ENCODE data around the gene PITPNC1. TPM values are rescaled to one million over a fixed set of nuclear protein-coding genes. Genes with fewer than 3 reads are reported as not detected.
A peak's percentile ranks its signal among the peaks of the same experiment; 100 is the strongest.
"Not testable (repeated sequence)": the region's sequence is repeated elsewhere in the genome, so short reads cannot be mapped to it uniquely, and the experiment has no call there.

The PITPNC1 gene
- total RNA-seq, 1 experiment from 2014 or later: 24.0 TPM

DNA sequence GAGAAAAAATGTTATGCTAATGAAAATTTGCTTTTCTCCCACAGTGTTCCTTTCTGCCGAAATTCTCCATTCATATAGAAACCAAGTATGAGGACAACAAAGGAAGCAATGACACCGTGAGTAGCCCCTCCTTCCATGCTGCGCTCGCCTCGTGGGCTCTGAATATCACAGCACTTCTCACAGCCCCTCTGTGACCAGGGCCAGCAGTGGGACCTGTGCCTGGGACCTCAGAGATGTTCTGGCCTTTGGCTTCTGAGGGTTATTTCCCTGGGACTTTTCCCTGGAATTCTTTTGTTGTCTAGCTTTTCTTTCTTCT, 201.0 kb downstream of the PITPNC1 start:
- in situ Hi-C loops (cut with HindIII; ENCODE audit: low sequenced_read_pairs): no loop called here
- DNase-seq (ENCODE audit: low spot score): no peak

DNA sequence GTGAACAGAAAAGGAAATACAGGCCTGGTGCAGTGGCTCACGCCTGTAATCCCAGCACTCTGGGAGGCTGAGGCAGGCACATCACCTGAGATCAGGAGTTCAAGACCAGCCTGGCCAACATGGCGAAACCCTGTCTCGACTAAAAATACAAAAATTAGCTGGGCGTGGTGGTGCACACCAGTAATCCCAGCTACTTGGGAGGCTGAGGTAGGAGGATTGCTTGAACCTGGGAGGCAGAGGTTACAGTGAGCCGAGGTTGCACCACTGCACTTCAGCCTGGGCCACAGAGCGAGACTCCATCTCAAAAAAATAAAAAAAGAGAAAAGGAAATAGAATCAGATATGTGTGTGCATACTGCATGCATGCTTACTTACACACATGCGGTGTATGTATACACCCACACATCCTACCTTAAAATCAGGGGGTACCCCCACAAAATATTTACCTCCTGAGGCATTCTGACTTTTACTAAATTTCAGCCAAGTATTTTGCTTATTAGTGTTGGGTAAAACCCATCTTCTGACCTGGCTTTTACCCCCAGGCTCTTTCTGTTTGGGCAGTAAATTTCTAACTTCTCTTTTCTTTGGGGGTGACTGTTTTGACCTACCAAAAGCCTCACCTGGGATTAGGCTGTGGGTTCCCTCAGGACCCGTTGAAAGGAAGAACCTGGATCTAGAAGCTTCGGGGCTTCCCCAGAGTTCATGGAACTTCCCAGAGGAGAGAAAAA, 201.8 kb downstream of the PITPNC1 start:
- in situ Hi-C loops (cut with HindIII; ENCODE audit: low sequenced_read_pairs): not testable (repeated sequence)

DNA sequence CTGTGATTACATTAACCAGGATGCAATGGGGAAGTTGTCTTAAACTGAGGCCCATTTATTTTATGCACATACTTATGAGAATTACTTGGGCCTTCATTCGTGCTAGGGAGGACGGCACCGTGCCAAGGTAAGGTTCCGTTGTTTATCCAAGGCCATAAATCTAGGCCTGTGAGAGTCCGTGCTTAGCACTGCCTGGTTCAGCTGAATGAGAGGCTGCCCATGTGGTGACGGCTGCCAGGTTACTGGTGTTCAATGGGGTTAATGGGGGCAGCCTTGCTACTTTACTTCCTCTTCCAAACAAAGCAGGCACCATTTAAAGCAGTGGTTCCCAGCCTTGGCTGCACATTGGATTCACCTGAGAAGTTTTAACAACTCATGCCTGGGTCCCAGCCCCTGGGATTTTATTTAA, 205.6 kb downstream of the PITPNC1 start:
- DNase-seq (ENCODE audit: low spot score): no peak
- in situ Hi-C loops (cut with HindIII; ENCODE audit: low sequenced_read_pairs): no loop called here

More for the DNA sequence above, 201.8 kb downstream of the PITPNC1 start:
- not testable (repeated sequence) for DNase-seq (ENCODE audit: low spot score)

- DNase-seq (ENCODE audit: low spot score): no peak
Observed at GRCh38 chr17:67585077-67585602, 208.1 kb downstream of the PITPNC1 start.

GRCh38 chr17:67588326-67588725, 211.2 kb downstream of the PITPNC1 start:
- no peak for DNase-seq (ENCODE audit: low spot score)

More at GRCh38 chr17:67585077-67585602, 208.1 kb downstream of the PITPNC1 start:
- in situ Hi-C loops (cut with HindIII; ENCODE audit: low sequenced_read_pairs): no loop called here

DNA sequence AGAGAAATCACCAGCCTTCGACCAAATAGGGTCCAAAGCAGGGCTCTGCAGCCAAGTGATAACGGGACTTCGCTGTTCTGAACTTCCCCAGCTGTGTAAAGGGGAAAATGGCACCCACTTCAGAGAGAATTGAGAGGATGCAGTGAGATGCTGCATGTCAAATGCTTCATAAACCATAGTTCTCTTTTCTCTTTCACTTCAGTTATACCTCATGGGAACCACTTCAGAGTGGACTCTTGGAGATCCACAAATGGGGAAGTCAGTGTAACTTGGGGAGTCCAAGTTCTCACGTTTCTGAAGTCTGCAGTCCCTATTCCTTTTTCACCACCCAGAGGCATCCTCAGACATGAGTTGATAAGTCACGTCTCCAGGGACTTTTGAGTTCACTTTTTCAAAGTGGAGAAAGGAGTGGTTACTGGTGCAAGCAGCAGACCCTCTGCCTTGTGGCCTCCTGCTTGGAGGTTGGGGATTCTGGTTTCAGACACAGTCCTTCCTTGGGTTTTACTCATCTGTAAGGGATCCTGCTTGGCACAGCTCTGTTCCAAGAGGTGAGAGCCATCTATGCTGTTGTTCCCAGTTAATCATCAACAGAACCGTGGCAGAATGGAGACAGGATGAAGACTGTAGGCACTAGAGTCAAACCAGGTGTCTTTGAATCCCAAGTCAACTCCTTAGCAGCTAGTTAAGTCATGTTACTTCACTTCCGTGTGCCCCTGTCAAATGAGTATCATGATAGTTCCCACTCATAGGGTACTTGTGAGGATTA, 217.2 kb downstream of the PITPNC1 start:
- no peak for DNase-seq (ENCODE audit: low spot score)
- in situ Hi-C loops (cut with HindIII; ENCODE audit: low sequenced_read_pairs): no loop called here

More at GRCh38 chr17:67588326-67588725, 211.2 kb downstream of the PITPNC1 start:
- in situ Hi-C loops (cut with HindIII; ENCODE audit: low sequenced_read_pairs): no loop called here

- in situ Hi-C loops (cut with HindIII; ENCODE audit: low sequenced_read_pairs): no loop called here
Observed at GRCh38 chr17:67600408-67600807, 223.3 kb downstream of the PITPNC1 start.

DNA sequence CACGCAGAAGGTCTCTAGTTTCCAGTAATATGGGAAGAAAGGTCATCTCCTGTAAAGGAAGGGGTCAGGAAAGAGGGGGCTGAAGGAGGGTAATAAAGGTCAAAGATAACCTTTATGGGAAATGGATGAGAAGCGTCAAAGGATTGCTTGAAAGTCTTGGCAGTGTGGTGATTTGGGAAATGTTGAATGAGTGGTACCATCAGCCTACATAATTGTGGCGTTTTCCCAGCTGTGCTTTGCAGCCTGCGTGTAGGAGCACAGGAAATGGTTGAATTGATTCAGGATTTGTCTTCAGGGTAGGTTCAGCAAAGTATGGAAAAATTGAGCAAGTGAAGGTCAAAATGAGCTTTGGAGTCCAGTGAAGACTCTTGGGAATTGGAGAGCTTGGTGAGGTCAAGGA, 224.8 kb downstream of the PITPNC1 start:
- DNase-seq (ENCODE audit: low spot score): no peak
- in situ Hi-C loops (cut with HindIII; ENCODE audit: low sequenced_read_pairs): no loop called here

More at GRCh38 chr17:67600408-67600807, 223.3 kb downstream of the PITPNC1 start:
- no peak for DNase-seq (ENCODE audit: low spot score)

GRCh38 chr17:67602444-67602843, 225.4 kb downstream of the PITPNC1 start:
- in situ Hi-C loops (cut with HindIII; ENCODE audit: low sequenced_read_pairs): no loop called here

GRCh38 chr17:67602974-67603373, 225.9 kb downstream of the PITPNC1 start:
- in situ Hi-C loops (cut with HindIII; ENCODE audit: low sequenced_read_pairs): no loop called here

More at GRCh38 chr17:67602444-67602843, 225.4 kb downstream of the PITPNC1 start:
- DNase-seq (ENCODE audit: low spot score): no peak

GRCh38 chr17:67605256-67605912, 228.3 kb downstream of the PITPNC1 start:
- peak; percentile 47 for DNase-seq (ENCODE audit: low spot score)
- in situ Hi-C loops (cut with HindIII; ENCODE audit: low sequenced_read_pairs): no loop called here

More at GRCh38 chr17:67602974-67603373, 225.9 kb downstream of the PITPNC1 start:
- DNase-seq (ENCODE audit: low spot score): peak; percentile 68

DNA sequence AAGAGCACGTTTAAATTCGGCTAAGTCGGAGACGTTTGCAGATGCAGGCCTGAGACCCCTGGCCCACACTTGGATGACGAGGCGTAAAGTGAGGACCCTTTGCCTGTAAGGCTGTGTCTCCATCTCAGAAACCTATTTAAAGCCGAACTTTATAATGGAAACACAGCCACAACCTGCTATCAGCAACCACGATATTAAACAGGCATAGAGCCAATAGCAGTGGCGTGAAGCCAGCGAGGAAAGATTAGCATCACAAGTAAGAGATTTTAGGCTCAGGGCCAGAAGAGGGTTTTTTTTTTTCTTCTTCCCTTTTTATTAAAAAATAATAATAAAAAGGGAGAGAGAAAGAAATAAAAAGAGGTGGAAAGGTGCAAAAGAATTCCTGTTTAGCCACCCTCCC, 229.4 kb downstream of the PITPNC1 start:
- in situ Hi-C loops (cut with HindIII; ENCODE audit: low sequenced_read_pairs): no loop called here
- peak; percentile 42 for DNase-seq (ENCODE audit: low spot score)

- in situ Hi-C loops (cut with HindIII; ENCODE audit: low sequenced_read_pairs): no loop called here
- peak; percentile 51 for DNase-seq (ENCODE audit: low spot score)
Observed at GRCh38 chr17:67606896-67607604, 230.0 kb downstream of the PITPNC1 start.

- no peak for DNase-seq (ENCODE audit: low spot score)
- in situ Hi-C loops (cut with HindIII; ENCODE audit: low sequenced_read_pairs): no loop called here
Observed at GRCh38 chr17:67610061-67610460, 233.0 kb downstream of the PITPNC1 start.

- in situ Hi-C loops (cut with HindIII; ENCODE audit: low sequenced_read_pairs): no loop called here
- DNase-seq (ENCODE audit: low spot score): no peak
Observed at GRCh38 chr17:67613961-67614360, 236.9 kb downstream of the PITPNC1 start.

- peak; percentile 80 for DNase-seq (ENCODE audit: low spot score)
- in situ Hi-C loops (cut with HindIII; ENCODE audit: low sequenced_read_pairs): no loop called here
Observed at GRCh38 chr17:67615011-67615561, 238.0 kb downstream of the PITPNC1 start.

DNA sequence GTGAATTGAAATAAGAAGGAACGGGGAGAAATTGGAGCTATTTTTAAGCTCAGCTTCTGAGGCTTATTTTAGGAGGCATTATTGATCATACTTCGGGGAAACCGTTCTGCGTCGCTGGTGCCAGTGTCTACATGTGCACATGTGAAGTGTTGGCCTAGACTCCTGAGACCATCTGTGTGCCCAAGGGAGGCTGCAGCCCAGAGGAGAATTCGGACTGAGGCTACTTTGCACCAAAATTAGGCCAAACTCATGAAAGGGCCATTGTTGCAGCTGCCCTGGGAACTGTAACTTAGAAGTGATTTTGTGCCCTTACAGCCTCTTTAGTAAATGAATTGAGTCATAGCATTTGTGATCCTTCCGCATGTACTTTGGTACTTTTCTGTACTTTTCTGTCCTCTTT, 238.7 kb downstream of the PITPNC1 start:
- DNase-seq (ENCODE audit: low spot score): no peak
- in situ Hi-C loops (cut with HindIII; ENCODE audit: low sequenced_read_pairs): no loop called here

DNA sequence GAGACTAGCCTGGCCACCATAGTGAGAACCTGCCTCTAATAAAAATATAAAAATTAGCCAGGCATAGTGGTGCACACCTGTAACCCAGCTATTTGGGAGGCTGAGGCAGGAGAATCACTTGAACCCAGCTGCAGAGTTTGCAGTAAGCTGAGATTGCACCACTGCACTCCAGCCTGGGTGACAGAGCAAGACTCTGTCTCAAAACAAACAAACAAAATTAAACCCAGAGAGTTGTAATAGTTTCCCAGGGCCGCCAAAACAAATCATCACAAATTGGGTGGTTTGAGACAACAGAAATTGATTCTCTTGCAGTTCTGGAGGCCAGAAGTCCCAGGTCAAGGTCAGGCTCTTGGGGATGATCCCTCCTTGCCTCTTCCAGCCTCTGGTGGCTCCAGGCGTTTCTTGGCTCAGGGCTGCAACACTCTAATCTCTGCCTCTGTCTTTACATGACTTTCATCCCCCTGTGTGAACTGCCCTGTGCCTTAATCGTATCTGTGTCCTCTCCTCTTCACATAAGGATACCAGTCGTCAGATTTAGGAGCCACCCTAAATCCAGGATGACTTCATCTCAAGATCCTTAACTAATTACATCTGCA, 240.3 kb downstream of the PITPNC1 start:
- in situ Hi-C loops (cut with HindIII; ENCODE audit: low sequenced_read_pairs): no loop called here
- DNase-seq (ENCODE audit: low spot score): no peak
